HG03354 (cell line): ENCODE measurements around the gene ZNF133.

Experiments
- ATAC-seq: cut with Tn5 transposase; IDR thresholded peaks from one replicate; pipeline ENCODE4 v1.9.1; 2021; ENCODE audit warnings: mild to moderate bottlenecking; ENCODE audit not compliant: unreplicated experiment, poor library complexity, severe bottlenecking

The ZNF133 gene

GRCh38 chr20:18279242-18279641 is 9.1 kb upstream of the ZNF133 start:
- no peak for ATAC-seq

GRCh38 chr20:18284805-18285533 is 3.4 kb upstream of the ZNF133 start:
- ATAC-seq = no peak

GRCh38 chr20:18287546-18287914 is 797 bp upstream of the ZNF133 start:
- no peak for ATAC-seq

- no peak for ATAC-seq
These were observed 481 bp downstream of the ZNF133 start for GRCh38 chr20:18288749-18289267.

GRCh38 chr20:18289306-18289705 is 979 bp downstream of the ZNF133 start:
- ATAC-seq = no peak

- ATAC-seq = no peak
These were observed 11.0 kb downstream of the ZNF133 start for GRCh38 chr20:18299364-18299763.

GRCh38 chr20:18304618-18305017 is 16.3 kb downstream of the ZNF133 start:
- ATAC-seq = no peak

GRCh38 chr20:18307301-18307700 is 19.0 kb downstream of the ZNF133 start:
- ATAC-seq = no peak

GRCh38 chr20:18310051-18310450 is 21.7 kb downstream of the ZNF133 start:
- no peak for ATAC-seq

- no peak for ATAC-seq
These were observed 22.3 kb downstream of the ZNF133 start for GRCh38 chr20:18310592-18310991.

- ATAC-seq = no peak
These were observed 24.4 kb downstream of the ZNF133 start for GRCh38 chr20:18312723-18313122.

- ATAC-seq = no peak
These were observed 25.1 kb downstream of the ZNF133 start for GRCh38 chr20:18313411-18313810.

- ATAC-seq = no peak
These were observed 26.6 kb downstream of the ZNF133 start for GRCh38 chr20:18314786-18315406.

GRCh38 chr20:18316166-18316565 is 27.8 kb downstream of the ZNF133 start:
- no peak for ATAC-seq

- ATAC-seq = no peak
These were observed 33.0 kb downstream of the ZNF133 start for GRCh38 chr20:18321316-18321715.

GRCh38 chr20:18321976-18322950 is 33.9 kb downstream of the ZNF133 start:
- ATAC-seq = no peak

GRCh38 chr20:18323705-18324104 is 35.4 kb downstream of the ZNF133 start:
- ATAC-seq = no peak

- no peak for ATAC-seq
These were observed 36.3 kb downstream of the ZNF133 start for GRCh38 chr20:18324596-18325089.

- no peak for ATAC-seq
These were observed 38.7 kb downstream of the ZNF133 start for GRCh38 chr20:18326990-18327389.

GRCh38 chr20:18331694-18332093 is 43.4 kb downstream of the ZNF133 start:
- ATAC-seq = no peak
